Heart left ventricle (tissue), 13 donors: ENCODE data around the gene RBM44.

Experiments used
- CTCF ChIP-seq, 12 donors: fragments of 200-600 bp; sonication (generic) in 4 of 12; IDR thresholded peaks; one replicate each; pipeline versions ENCODE4 v1.5.0 to v1.8.0; 2018 to 2022; ENCODE audit warnings: antibody characterized with exemption in 12 of 12, mild to moderate bottlenecking in 5 of 12
- POLR2A ChIP-seq, 2 donors: fragments of 450-650 bp; IDR thresholded peaks; one replicate each; pipeline ENCODE4 v1.6.1; 2017; ENCODE audit warnings: antibody characterized with exemption in 2 of 2, mild to moderate bottlenecking in 2 of 2, moderate library complexity in 2 of 2
- donor health status: ischemic (EF 13 %, LVEDD 7.1; RV severe dilation, severe dysfunction).
- donor health status: DM: no; HTN: yes; CAD: no.
- donor health status: DM: no; HTN: no; CAD: no.
- donor health status: ischemic (EF 25% LVEDD 6.9; RV normal size, moderate dysfunction).
- donor health status: ischemic (EF 25% LVEDD 5.7; RV mildly dilated, moderate dysfunction).
- donor health status: ischemic (EF 35%, LVEDD 5.7; RV mildly dilated, moderate dysfunction).
- donor health status: nonischemic (EF 11% LVEDD 7.7; RV severe dilation, severe dysfunction).
- donor health status: DM: yes; HTN: yes; CAD: no.
- donor health status: PGD.
- donor health status: ischemic (EF 29% LVEDD 5.4; RV normal size, mild dysfunction).
- donor health status: nonischemic (EF 23%, LVEDD 6.1; RV moderate dilation, normal function).

GRCh38 chr2:237870126-237870525 is 71.5 kb downstream of the RBM44 start:
- TF ChIP-seq CTCF (IDR thresholded peaks at IDR 0.05) (no peak), POLR2A (IDR thresholded peaks at IDR 0.05) (no peak)
